ENCODE data around the gene DIP2B. TPM values are rescaled to one million over a fixed set of nuclear protein-coding genes. Genes with fewer than 3 reads are reported as not detected.

Gene DIP2B
- total RNA-seq, 1 experiment from 2014 or later = 20.0 TPM

GRCh38 chr12:50642761-50643160 lies 138.0 kb downstream of the DIP2B start:
- no peak overlapping the region for H3K4me3 Mint-ChIP-seq
- Histone ChIP-seq H4K91ac (ENCODE audit: insufficient read length, low read depth, low read length) (no peak overlapping the region), H3K14ac (ENCODE audit: insufficient read depth, low read length) (no peak overlapping the region), H3K18ac (ENCODE audit: insufficient read length, low read depth, low read length) (no peak overlapping the region), H4K20me1 (ENCODE audit: control insufficient read depth, insufficient read depth, insufficient read length) (no peaks in the 10 kb centered on the region), H3K27me3 (ENCODE audit: insufficient read depth, low read length) (no peaks in the 10 kb centered on the region), H3T11ph (ENCODE audit: low read length) (no peak overlapping the region), H2BK120ac (ENCODE audit: low read depth, low read length, poor library complexity, severe bottlenecking) (no peak overlapping the region), H2AFZ (ENCODE audit: low read length) (no peak overlapping the region), H4K8ac (replicated peaks; ENCODE audit: insufficient read length, low read depth, low read length) (no peak overlapping the region), H2BK15ac (ENCODE audit: low read depth, low read length) (no peak overlapping the region), H3K79me2 (ENCODE audit: insufficient read depth, low read length) (no peaks in the 10 kb centered on the region), H3K4me1 (ENCODE audit: insufficient read depth, low read length) (no peaks in the 10 kb centered on the region; the same call in 1 of the 2 replicates), H2BK5ac (ENCODE audit: insufficient read length, low read length) (no peak overlapping the region), H3K4ac (ENCODE audit: low read depth, low read length) (no peak overlapping the region), H2BK12ac (ENCODE audit: insufficient read length, low read depth, low read length) (no peak overlapping the region), H3K79me1 (ENCODE audit: insufficient read depth, low read depth, low read length, poor library complexity, severe bottlenecking) (no peaks in the 10 kb centered on the region), H3K27ac (ENCODE audit: insufficient read length, low read depth, low read length) (no peak overlapping the region), H3K9ac (ENCODE audit: extremely low read depth, insufficient read length, low read length) (no peak overlapping the region), H2BK20ac (ENCODE audit: low read depth, low read length, poor library complexity, severe bottlenecking) (no peak overlapping the region), H3K23ac (ENCODE audit: insufficient read length, low read depth, low read length) (no peak overlapping the region), H2AK5ac (ENCODE audit: insufficient read length, low read length) (no peak overlapping the region), H3K56ac (ENCODE audit: insufficient read length, low read depth, low read length) (no peak overlapping the region), H4K5ac (ENCODE audit: insufficient read length, low read depth, low read length) (no peak overlapping the region), H3K4me2 (ENCODE audit: insufficient read depth, insufficient read length, low read length) (no peak overlapping the region), H3K23me2 (ENCODE audit: insufficient read length, low read depth, low read length, poor library complexity, severe bottlenecking) (no peaks in the 10 kb centered on the region), H3K9me3 (ENCODE audit: control insufficient read depth, low read depth, low read length) (no peaks in the 10 kb centered on the region)
- H3K4me1 Mint-ChIP-seq = peaks cover 12 to 18% of the 10 kb centered on the region in 2 experiments
- no peak for DNase-seq
- WGBS (ENCODE audit: extremely low coverage, insufficient read length, low lambda C conversion rate) = no CpG with 5 or more reads among the region's 5 CpGs
- peaks cover 0 to 6% (median 5%) of the 10 kb centered on the region in 3 experiments; a peak in 5 of 7 replicates for H3K36me3 Mint-ChIP-seq (ENCODE audit: insufficient read depth in 1 of 3, low read depth in 3 of 3)
- no peaks in the 10 kb centered on the region; a peak in 1 of 5 replicates for H3K9me3 Mint-ChIP-seq
- H3K27ac Mint-ChIP-seq = peak overlapping the region in 2 of 3 experiments; percentile 58 to 92; a peak in 3 of 7 replicates
- no peaks in the 10 kb centered on the region for H3K27me3 Mint-ChIP-seq (ENCODE audit: low read depth)
- TF ChIP-seq, protein P1, sequence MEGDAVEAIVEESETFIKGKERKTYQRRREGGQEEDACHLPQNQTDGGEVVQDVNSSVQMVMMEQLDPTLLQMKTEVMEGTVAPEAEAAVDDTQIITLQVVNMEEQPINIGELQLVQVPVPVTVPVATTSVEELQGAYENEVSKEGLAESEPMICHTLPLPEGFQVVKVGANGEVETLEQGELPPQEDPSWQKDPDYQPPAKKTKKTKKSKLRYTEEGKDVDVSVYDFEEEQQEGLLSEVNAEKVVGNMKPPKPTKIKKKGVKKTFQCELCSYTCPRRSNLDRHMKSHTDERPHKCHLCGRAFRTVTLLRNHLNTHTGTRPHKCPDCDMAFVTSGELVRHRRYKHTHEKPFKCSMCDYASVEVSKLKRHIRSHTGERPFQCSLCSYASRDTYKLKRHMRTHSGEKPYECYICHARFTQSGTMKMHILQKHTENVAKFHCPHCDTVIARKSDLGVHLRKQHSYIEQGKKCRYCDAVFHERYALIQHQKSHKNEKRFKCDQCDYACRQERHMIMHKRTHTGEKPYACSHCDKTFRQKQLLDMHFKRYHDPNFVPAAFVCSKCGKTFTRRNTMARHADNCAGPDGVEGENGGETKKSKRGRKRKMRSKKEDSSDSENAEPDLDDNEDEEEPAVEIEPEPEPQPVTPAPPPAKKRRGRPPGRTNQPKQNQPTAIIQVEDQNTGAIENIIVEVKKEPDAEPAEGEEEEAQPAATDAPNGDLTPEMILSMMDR (conservative IDR thresholded peaks at IDR 0.05) = no peak

All from H9 (cell line).